RPMI7951 (cell line): ENCODE measurements around the gene KAZN. TPM values are rescaled to one million over a fixed set of nuclear protein-coding genes. Genes with fewer than 3 reads are reported as not detected.

Source experiments
- DNase-seq: peaks from one replicate; pipeline ENCODE4 v3.0.0-alpha.2; 2012; ENCODE audit warnings: low read depth
- total RNA-seq: library from RNA; depleted of rRNA; stranded (reverse); fragments of >200 nt; shearing (Covaris generic); gene quantifications from 2 replicates; pipeline ENCODE4 v1.2.3, GENCODE V29; 2014

KAZN gene
- total RNA-seq, 1 experiment from 2014 or later: 0.24 TPM

DNA sequence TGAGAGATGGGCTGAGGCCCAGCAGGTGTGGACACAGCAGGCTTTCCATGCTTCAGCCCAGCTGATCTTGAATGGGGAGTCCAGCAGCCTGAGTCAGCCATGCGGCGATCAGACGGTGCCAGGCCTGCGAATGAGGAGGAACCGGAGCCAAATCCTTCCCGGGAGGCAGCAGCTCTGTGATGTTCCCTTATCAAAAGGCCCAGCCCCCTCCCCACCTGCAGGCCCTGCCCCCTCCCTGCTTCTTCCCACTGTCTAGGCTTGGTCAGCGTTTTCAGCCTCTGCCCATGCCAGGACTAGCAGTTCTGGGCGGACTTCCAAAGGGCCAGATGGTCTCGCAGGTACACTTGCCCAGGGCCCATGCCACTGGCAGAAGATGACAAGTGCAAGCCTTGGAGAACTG lies 253.8 kb downstream of the KAZN start:
- DNase-seq: no peak

DNA sequence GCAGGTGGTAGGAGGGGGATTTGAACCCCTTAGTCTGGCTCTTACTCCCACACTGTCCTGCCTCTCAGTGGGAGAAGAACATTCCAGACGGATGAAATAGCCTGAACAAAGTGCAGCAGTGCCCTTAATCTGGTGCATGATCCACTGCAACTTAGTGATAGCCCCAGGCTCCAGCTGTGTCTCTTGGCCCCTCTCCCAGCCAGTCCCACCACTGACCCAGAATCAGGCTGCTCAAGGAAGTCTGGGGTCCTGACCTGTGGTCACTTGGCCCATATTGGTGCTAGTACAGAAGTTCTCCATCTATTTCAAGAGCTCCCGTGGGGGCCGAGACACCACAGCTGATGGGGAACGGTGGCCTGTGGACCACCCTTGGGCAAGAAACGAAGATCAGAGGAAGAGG lies 255.0 kb downstream of the KAZN start:
- no peak for DNase-seq

DNA sequence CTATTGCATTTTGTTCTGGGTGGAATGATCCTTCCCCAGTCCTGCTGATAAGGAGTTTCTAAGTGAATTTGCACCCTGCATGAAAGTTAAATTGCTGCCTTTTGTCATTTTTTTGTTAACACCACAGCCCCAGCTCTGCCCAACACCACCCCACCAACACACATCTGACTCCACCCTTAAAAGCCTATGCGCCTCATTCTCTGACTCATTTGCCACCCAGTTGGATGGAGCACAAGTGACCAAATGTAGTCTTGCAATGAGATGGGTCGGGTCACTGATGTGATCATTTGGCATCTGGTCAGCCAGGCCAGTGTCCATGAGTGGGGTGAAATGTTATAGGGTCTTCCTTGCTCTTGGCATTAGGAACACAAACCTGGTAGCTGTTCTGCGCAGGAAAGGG lies 256.8 kb downstream of the KAZN start:
- DNase-seq: no peak

DNA sequence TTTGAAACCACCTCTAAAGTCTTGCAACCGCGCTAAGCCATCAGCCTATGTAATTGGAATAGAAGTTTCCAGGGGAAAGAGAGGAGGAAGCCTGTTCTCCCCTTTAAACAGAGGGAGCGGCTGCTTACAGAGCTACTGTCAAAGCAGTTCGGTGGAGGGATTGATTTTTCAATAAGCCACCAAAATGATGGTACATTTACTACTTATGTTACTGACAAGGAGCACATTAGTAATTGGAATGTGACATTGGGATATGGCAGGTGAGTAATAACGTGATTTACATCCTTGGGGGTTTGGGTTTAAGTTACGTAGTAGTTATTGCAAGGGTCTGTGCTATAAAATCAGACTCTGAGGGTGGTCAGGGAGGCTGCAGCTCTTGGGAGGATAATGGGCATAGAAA lies 257.3 kb downstream of the KAZN start:
- DNase-seq: no peak

DNA sequence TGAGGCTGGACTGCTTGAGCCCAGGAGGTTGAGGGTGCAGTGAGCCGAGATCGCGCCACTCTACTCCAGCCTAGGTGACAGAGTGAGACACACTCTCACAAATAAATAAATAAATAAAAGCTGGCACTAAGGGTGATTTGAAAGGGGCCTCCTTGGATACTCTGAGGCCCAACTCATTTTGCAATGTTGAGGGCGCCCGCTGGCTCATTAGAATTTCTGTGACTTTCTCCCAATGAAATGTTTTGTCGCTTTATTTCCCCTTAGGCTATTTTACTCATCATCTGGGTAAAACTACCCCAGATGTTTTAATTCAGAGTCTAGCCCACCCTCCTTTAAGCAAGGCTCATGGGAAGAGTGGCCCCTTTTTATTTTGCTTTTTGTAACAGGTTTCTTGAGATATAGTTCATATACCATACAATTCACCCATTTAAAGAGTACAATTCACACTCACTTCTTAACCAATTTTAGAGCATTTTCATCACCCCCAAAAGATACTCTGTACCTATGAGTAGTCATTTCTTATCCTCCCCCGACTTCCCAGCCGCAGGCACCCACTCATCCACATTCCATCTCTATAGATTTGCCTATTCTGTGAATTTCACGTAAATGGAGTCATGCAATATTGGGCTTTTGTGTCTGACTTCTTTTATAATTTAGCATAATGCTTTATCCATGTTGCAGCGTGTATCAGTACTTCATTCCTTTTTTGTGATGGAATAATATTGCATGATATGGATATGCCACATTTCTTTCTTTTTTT lies 259.1 kb downstream of the KAZN start:
- DNase-seq: no peak

DNA sequence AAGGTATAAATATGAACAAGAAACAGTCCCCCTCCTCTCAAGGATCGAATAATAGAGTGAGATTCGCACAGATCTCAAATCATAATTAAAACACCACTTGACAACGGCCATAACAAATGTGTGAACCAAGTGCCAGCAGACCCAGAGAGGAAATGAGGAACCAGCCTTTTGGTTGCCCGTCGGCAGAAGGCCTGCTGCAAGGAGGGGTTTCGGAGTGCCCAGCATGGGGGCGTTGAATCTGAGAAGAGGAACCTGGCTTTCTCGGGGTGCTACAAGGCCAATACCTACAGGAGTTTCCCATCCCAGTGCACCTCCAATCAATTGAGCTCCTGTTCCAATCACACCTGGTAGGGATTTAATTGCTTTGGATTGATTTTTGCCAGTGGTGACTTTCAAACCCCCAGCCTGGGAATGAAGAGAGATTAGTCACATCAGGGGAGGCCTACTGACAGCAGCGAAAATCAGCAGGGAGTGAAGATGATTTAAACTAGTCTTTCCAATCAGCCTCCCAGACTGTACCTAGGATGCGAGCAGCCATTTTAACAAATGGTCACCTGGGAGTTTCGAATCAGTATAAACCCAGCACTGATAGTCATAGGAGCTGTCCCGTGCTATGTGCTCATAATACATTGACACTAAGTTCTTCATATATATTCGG lies 263.8 kb downstream of the KAZN start:
- DNase-seq: no peak

DNA sequence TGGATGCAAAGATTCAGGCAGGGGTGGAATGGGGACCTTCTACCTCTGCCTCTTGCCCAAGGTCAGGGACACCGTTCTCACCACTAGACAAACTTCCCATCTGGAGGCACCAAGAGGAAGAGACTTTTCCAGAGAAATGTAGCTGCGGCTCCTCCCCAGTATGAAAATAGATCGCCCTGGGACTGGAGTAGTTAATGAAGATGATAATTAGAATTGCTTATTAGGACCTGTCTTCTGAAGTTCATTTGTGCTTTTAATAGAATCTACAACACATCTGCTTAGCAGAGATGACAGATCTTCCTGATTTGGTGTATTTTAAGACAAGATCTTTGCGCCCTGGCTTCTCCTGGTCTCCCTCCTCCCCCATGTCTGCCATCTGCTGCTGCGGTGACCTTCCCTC lies 266.6 kb downstream of the KAZN start:
- DNase-seq: no peak

DNA sequence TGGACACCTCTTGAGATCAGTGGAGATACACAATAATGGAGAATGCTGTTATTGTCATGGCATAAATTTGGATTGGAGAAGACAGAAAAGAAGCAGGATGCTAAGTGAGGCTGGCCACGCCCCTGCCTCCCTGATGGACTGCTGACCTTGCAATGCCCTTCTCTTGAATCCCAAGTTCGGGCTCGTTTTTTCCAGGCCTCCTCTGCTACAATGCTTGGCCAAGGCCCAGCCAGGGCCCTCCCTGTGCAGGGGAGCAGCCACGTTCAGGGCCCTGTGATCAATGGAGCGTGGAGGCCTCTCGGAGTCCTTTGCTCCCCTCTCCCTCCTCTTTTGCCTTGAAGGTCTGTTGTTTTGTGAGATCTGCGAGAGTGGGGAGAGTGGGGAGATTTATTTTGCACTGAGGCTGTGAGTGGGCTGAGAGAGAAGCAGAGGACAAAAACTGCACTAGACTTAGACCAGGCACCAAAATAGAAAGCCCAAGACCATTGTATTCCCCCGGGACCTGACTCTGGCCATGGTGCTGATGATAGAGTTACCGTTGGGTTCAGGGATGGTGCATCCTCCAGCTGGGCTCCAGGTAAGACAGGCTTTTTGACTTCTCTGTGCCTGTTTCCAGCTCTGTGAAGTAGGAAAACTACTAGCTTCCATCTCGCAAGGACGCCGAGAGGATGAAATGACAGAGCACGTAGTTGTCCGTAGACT lies 268.6 kb downstream of the KAZN start:
- no peak for DNase-seq

DNA sequence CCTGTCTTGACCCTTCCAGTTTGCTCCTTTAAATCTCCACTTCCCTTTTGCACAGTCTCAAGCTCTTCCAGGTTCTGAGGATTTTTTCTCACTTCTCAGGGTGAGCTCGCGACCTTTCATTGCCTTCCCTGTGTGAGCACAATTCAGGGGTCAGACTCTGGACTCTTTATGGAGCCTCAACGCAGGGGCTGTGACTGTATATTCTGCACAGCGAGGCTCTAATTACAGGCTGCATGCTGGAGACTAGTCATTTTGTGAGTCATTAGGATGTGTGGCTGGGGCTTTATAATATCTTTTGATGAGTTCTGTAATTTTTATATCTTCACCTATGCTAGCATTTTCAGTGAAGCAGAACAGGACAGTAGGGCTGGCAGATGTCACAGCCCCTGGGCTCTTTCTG lies 270.7 kb downstream of the KAZN start:
- DNase-seq: no peak

DNA sequence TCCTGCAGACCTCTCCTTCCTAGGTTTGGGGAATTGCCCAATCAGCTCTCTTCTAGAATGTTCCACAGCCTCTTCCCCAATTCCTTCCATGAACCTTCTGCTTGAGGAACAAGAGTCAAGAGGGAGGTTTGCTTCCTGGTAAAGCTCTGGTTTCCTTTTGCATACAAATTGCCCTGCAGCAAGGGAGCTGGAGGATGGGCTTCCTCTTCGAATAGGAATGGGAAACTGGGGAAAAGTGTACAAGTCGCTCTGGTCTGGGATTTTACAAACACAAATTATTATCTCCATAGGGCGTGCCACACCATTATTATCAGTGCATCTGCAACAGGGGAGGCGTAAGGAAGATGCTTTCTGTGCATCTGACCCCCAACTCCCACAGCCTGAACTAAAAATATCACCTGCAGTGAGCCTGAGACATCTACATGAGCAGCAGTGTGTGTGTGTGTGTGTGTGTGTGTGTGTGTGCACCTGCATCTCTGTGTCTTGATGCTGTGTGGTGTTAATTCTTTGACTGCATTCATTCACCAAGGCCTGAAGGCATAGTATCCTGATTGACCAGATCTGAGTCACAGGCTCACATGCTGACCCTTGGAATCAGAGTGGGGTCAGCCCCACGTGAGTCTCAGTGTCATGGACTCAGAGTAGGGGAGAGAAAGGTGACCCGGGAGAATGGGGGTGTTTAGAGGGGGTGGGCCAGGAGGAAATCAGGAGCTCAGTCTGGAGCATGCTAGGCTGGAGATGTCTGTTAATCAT lies 272.9 kb downstream of the KAZN start:
- no peak for DNase-seq

DNA sequence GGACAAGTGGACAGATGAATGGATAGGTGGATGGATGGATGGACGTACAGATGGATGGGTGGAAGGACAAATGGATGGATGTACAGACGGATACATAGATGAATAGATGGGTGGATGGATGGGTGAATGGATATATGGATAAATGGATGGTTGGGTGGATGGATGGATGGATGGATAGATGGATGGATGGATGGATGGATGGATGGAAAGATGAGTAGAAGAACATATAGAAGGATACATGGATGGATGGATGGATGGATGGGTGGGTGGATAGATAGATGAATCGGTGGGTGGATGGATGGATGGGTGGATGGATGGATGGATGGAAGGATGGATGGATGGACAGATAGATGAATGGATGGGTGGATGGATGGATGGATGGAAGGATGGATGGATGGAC lies 274.3 kb downstream of the KAZN start:
- DNase-seq: no peak

DNA sequence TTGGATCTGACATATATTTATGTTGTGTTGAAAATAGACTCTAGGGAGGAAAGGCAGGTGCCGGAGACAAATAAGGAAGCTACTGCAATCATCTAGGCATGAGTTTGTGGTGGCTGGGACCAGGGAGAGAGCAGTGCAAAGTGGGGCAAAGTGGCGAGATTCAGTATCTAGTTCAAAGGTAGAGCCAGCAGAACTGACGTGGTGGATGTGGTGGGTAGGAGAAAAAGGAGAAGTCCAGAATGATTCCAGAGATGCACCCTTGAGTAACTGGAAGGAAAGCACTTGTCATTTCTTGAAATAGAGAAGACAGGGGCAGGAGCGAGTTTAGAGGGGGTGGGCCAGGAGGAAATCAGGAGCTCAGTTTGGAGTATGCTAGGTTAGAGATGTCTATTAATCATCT lies 275.2 kb downstream of the KAZN start:
- DNase-seq: no peak

DNA sequence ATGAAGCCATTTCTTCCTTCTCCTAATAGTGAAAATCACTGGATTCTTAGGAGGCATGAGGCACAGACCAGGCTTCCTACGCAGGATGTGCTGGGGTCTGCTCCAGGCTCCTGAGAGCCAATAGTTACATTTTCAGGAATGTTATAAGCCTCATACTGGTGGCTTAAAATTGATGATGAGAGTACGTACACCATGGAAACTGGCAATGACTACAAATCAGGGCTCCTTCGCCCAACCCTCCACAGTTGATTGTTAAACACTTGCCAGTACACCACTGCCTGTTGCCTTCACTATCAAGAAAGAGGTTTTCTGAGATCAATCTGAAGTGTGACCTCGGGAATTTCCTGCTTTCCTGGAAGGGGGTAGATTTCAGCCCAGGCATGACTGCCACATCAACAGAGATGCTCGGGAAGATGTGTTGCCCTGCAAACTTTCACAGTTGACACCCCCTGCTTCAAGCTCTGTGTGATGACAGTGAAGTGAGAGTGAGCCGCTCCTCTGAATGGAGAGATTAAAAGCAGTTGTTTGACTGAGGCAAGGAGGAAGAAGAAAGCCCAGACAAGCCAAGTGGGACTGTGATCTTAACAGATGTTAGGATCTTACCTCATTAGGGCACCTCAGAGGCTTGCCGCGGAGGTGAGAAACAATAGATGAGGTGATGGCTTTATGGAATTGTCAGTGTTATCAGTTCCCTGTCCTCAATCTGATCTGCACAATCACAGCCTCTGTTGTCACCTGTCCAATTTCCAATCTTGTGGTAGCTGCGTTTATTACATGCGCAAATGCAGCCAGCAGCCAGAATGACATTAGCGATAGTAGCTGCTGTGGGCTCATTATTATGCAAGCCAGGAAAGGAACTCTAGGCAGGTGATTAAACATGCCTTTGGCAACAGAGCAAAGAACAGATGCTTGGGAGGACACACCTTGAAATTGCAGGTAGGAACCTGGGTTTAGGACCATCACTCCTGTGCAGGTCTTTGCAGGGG lies 277.3 kb downstream of the KAZN start:
- no peak for DNase-seq

DNA sequence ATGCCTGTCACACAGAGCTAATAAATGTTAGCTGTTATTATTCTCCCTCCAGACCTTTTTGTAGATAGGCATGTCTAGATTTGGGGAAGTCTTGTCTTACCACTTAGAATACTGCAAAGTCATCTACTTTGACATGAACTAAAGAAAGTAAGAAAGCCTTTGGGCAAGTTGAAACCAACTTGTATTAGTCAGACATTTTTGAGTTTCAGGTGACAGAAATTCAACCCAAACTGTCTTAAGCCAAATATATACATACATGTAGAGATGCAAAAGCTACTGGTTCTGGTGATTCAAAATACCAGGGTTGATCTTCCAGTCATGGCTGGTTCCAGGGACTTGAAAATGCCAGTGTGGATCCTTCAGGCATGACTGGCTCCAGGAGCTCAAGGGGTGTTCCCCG lies 278.3 kb downstream of the KAZN start:
- no peak for DNase-seq

DNA sequence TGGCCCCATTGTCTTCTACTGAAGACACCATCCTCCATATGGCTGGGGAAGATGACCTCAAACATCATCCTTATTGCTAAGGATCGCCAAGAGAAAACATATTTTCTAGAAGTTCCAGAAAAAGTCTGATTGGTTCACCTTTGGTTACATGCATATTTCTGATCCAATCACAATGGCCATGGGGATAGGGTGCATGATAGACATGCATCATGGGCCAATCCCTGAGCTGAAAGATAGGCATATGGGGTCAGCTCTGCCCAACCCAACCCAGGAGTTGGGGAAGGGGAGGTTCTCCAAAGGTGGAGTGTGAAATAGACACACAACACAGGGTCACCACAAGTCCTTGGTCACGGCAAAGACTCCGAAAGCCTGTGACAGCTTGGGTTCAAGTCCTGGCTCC lies 278.7 kb downstream of the KAZN start:
- DNase-seq: no peak

DNA sequence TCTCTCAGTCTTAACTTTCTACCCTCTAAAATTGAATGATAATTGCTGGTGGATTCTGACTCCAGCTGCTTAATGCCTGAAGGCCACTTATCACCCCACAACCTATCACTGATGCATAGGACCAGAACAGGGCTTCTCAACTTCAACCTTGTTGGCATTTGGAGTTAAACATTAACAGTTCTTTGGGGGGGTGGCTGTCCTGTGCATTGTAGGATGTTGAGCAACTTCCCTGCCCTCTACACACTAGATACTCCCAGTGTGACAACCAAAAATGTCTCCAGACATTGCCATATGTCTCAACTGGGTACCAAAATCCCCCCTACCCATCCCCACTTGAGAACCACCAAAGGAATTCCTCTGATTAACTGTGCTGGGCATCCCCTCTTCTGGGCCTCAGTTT lies 279.6 kb downstream of the KAZN start:
- DNase-seq: no peak

DNA sequence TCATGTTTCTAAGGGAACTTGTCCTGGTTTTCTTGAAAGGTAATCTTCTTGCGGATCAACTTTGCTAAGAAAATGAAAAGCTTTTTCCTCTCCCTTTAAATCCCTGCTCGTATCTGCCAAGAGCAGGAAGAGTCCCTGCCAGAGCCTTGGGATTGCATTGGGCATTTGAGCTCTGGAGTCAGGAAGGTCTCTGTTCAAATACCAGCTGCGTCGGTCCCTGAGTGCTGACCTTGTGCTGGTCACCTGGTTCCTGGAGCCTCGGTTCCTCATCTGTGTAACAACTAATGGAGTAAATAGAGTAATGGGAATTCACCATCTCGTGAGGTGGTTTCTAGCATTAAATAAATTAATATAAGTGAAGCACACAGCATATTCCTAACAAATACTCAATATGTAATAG lies 280.5 kb downstream of the KAZN start:
- no peak for DNase-seq

DNA sequence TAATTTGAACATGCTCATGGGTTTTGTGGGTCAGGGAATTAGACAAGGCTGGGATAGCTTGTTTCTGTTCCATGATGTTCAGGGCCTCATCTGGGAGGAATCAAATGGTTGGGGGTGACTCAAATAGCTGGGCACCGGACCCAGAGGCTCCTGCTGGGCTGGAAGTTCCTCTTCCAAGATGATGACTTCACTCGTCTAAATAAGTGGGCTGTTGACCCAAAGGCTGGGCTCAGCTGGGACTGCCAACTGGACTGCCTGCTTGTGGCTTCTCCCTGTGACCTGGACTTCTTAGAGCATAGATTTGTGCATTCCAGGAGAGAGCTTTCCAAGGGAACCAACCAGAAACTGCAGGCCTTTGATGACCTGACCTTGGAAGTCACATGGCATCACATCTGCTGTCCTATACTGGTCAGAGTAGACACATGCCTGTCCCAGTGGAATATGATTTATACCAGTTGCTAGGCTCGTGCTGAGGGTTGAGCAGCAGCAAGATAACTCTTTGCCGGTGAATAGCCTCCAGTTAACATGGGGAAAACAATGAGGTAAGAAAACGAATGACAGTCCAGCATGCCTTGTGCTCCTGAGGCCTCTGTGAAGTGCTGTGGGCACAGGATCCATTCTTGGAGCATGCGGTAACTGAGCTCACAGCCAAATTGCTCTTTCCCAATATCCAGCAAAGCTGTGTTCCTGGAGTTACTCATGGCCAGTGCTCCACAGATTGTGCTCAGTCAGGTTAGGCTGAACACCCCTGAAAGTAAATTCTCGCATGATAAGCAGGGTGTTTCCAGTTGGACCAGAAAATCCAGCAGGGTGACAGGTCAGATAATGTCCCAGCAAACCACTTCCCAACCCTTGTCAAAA lies 282.2 kb downstream of the KAZN start:
- peak; percentile 24 for DNase-seq

DNA sequence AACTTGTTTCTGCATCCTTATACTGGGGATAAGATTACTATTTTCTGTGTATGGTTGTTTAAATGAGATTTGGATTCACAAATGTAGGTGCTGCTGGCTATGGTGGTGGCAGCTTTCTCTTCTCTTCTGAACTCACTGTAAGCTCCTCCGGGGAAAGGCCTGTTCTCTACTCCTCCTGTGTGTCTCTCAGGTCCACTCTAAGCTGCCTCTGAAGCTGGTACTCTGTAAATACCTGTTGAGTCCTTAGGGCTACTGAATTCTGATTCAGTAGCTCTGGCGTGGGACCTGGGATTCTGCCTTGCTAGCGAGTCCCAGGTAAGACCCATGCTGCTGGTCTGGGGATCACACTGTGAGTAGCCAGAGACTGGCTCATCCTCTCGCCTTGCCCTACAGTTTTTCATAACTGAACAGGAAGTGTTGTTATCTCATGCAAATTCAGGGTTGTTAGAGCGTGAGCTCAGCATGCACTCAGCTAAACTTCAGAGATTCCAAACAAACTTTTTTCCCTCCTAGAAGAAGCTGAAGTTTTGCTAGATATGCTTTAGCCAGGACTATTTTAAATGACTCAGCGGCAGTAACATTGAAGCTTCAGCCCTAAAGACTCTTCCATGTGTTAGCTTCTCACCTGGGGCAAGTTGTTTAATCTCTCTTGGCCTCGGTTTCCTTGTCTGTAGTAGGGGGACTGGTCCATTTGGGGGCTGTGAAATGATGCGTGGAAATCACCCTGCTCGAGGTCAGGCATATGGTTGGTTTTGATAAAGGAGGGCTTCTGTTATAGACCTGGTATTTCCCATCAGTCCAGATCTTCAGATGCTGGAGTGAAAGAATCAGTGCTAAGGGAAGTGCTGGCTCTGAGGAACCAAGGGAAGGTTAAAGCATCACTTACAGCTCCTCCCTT lies 283.5 kb downstream of the KAZN start:
- DNase-seq: no peak
